GM11168 (cell line): Measurements from ENCODE around the gene SLC1A7.

ENCODE experiments used
- in situ Hi-C: fragments of 300-500 bp; cut with MboI; formaldehyde crosslinking; loops from one replicate; pipeline ENCODE4 v1.12.0; 2022; ENCODE audit warnings: low sequenced_read_pairs; ENCODE audit not compliant: unreplicated experiment

Gene SLC1A7

DNA sequence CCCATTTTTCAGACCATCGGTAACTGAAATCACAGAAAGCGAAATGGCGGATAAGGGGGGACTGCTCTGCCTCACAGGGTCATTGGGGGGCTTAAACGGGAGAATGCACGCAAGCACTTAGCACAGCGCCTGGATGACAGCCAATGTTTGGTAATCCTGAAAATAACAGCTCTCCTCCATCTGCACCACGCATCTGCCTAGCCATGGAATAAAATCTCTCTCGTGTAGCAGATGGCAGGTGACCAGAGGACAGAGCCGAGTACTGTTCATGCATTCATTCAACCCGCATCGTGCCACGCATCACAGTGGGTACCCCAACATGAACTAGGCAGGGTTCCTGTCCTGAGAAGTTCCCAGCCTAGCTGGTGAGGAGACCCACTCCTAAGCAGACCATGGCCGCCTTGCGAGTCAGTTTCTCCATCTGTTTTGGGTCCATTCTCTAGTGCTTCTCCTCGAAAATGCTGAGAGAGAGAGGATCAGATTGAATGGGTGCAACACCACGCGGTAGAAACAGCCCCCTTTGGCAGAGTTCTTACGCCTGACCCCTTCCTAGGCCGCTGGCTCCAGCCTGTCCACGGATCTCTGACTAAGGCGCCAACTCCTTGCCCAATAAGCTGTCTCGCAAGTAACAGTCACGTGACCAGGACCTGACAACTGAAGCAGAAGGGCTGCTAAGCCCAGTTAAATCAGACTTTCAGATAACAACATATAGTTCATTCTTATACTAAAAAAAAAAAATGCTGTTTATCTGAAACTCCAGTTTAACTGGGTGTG, 7.3 kb downstream of the SLC1A7 start:
- in situ Hi-C loops = no loop called here

DNA sequence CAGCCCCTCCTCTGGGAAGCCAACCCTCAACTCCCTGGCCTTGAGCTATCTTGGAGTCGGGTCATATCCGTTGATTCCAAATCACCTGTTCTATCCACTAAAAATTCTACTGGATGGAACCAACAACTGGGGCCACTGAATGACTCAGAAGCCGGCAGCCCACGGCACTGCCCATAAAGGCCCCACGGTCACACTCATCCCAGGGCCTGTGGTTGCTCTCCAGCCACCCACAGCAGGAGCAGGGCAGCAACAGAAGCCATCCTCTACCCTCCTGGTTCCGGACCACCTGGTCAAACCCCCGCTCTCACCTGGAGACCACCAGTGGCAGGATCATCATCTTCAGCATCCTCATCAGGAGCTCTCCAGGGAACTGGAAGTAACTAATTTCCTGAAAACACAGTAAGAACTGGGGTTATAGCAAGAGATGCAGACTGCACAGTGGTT, 8.4 kb downstream of the SLC1A7 start:
- in situ Hi-C loops = no loop called here

- in situ Hi-C loops = no loop called here
Measured at GRCh38 chr1:53133261-53134041, 9.0 kb downstream of the SLC1A7 start.

GRCh38 chr1:53132176-53132575, 10.3 kb downstream of the SLC1A7 start:
- in situ Hi-C loops = no loop called here

GRCh38 chr1:53131590-53131938, 10.9 kb downstream of the SLC1A7 start:
- in situ Hi-C loops = no loop called here

DNA sequence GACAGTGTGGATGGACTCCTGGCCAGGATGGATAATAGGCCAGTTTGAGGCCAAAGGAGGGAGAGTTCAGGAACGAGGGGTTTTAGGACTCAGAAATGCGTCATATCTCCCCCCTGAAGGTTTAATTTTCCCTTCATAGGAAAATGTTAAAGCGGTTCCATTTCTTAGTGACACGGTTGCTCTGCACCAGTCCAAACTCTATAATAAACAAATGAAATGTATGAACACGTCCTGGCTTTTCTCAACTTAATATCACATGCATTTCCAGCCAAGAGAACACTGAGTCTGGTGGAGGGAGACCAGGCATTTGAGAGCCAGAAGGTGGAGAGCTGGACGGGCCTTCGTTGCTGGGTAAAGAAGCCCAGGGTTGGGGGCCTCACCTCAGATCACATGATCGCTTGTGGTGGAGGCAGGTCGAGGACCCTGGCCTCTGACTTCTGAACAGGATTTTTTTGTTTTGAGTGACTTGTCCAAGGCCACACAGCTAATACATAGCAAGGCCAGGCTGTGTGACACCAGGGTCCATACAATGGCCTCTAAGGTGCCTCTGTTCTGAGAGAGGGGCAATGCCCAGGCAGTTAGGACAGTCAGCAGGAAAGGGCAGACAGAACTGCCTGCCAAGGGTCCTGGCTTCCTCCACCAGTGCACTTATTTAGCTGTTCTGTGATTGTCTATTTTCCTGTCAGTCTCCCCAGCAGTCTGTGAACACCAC, 11.4 kb downstream of the SLC1A7 start:
- in situ Hi-C loops = no loop called here

- in situ Hi-C loops = no loop called here
Measured at GRCh38 chr1:53130598-53130877, 11.9 kb downstream of the SLC1A7 start.

GRCh38 chr1:53129891-53130597, 12.4 kb downstream of the SLC1A7 start:
- in situ Hi-C loops = no loop called here

DNA sequence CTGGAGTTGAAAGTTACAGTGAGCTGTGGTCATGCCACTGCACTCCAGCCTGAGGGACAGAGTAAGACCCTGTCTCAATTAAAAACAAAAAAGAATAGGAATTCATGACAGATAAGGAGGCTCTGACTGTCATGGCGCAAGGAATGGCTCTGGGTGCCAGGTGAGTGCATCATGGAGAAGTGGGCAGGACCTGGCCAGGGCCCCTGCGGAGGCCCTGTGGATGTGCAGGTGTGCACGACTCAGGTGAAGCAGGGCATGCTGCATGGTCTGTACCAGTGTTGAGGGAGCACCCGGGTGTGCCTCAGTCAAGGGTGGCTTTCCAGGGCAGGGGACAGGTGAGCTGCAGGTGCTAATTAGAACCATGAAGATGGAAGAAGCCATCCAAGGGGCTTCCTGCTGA, 14.0 kb downstream of the SLC1A7 start:
- in situ Hi-C loops = no loop called here

DNA sequence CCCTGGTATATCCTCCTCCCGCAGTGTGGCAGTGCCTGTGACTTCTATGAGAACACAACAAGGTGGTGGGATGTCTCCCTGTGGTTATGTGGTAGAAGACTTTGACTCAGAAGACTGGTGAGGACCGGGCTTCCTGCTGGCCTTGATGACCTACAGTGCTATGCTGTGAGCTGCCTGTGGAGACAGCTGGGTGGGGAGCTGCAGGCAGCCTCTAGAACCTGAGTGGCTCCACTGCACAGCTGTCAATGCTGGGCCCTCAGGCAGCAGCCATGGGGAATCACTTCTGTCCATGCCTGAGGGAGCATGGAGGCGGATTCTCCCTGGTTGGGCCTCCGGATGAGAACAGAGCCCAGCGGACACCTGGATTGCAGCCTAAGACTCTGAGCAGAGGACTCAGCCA, 14.9 kb downstream of the SLC1A7 start:
- in situ Hi-C loops = no loop called here

- in situ Hi-C loops = no loop called here
Measured at GRCh38 chr1:53126495-53126894, 15.9 kb downstream of the SLC1A7 start.

GRCh38 chr1:53125623-53126360, 16.6 kb downstream of the SLC1A7 start:
- in situ Hi-C loops = no loop called here

DNA sequence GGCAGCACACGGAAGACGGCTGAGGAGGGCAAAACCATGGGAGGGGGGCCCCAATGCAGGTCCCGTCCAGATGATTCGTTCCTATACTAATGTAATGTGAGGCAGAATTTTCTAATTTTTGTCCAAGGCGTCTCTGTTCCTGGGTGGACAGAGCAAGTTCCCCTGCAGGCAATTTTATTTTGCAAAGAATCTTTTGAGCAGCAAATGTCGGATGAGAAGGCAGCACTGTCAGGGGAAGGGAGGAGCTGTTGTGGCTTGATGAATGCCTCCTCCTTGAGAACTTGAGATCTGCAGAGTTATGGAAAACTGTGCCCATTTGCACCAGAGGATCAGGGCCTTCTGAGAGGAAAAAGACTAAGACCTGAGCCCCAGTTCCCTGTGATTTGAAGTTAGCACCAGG, 17.3 kb downstream of the SLC1A7 start:
- in situ Hi-C loops = no loop called here

GRCh38 chr1:53123453-53124140, 18.8 kb downstream of the SLC1A7 start:
- in situ Hi-C loops = no loop called here

GRCh38 chr1:53122961-53123413, 19.5 kb downstream of the SLC1A7 start:
- in situ Hi-C loops = no loop called here

GRCh38 chr1:53122201-53122885, 20.1 kb downstream of the SLC1A7 start:
- in situ Hi-C loops = no loop called here

GRCh38 chr1:53121319-53122172, 20.9 kb downstream of the SLC1A7 start:
- in situ Hi-C loops = no loop called here

GRCh38 chr1:53120659-53121058, 21.8 kb downstream of the SLC1A7 start:
- in situ Hi-C loops = no loop called here
